ENCODE data around the gene SPG7. TPM values are rescaled to one million over a fixed set of nuclear protein-coding genes. Genes with fewer than 3 reads are reported as not detected.

SPG7 gene
- total and polyA plus RNA-seq, 9 of the 15 experiments (the other 6 are each of a cell fraction or from before 2014, with no cell fraction given): 5.8 to 89.1 (median 49.4) TPM

GRCh38 chr16:89491974-89492687 is 16.1 kb upstream of the SPG7 start (continued):
- TF ChIP-seq, protein P1, sequence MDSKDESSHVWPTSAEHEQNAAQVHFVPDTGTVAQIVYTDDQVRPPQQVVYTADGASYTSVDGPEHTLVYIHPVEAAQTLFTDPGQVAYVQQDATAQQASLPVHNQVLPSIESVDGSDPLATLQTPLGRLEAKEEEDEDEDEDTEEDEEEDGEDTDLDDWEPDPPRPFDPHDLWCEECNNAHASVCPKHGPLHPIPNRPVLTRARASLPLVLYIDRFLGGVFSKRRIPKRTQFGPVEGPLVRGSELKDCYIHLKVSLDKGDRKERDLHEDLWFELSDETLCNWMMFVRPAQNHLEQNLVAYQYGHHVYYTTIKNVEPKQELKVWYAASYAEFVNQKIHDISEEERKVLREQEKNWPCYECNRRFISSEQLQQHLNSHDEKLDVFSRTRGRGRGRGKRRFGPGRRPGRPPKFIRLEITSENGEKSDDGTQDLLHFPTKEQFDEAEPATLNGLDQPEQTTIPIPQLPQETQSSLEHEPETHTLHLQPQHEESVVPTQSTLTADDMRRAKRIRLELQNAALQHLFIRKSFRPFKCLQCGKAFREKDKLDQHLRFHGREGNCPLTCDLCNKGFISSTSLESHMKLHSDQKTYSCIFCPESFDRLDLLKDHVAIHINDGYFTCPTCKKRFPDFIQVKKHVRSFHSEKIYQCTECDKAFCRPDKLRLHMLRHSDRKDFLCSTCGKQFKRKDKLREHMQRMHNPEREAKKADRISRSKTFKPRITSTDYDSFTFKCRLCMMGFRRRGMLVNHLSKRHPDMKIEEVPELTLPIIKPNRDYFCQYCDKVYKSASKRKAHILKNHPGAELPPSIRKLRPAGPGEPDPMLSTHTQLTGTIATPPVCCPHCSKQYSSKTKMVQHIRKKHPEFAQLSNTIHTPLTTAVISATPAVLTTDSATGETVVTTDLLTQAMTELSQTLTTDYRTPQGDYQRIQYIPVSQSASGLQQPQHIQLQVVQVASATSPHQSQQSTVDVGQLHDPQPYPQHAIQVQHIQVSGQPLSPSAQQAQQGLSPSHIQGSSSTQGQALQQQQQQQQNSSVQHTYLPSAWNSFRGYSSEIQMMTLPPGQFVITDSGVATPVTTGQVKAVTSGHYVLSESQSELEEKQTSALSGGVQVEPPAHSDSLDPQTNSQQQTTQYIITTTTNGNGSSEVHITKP (IDR thresholded peaks at IDR 0.05; ENCODE audit: partially characterized antibody): peak; percentile 29
- TF ChIP-seq ZEB2 (IDR thresholded peaks at IDR 0.05): peak; percentile 57
- TF ChIP-seq TFAP4 (CRISPR knock-in tag; IDR thresholded peaks at IDR 0.05; ENCODE audit: borderline replicate concordance): peak; percentile 14; the same call in 1 of the 2 replicates
- TF ChIP-seq CHD2 (IDR thresholded peaks at IDR 0.05; ENCODE audit: low read depth, low read length): no peak
- TF ChIP-seq, protein P2, sequence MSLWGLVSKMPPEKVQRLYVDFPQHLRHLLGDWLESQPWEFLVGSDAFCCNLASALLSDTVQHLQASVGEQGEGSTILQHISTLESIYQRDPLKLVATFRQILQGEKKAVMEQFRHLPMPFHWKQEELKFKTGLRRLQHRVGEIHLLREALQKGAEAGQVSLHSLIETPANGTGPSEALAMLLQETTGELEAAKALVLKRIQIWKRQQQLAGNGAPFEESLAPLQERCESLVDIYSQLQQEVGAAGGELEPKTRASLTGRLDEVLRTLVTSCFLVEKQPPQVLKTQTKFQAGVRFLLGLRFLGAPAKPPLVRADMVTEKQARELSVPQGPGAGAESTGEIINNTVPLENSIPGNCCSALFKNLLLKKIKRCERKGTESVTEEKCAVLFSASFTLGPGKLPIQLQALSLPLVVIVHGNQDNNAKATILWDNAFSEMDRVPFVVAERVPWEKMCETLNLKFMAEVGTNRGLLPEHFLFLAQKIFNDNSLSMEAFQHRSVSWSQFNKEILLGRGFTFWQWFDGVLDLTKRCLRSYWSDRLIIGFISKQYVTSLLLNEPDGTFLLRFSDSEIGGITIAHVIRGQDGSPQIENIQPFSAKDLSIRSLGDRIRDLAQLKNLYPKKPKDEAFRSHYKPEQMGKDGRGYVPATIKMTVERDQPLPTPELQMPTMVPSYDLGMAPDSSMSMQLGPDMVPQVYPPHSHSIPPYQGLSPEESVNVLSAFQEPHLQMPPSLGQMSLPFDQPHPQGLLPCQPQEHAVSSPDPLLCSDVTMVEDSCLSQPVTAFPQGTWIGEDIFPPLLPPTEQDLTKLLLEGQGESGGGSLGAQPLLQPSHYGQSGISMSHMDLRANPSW (CRISPR knock-in tag; IDR thresholded peaks at IDR 0.05): no peak
- no peak for TF ChIP-seq CCNT2 (IDR thresholded peaks at IDR 0.05; ENCODE audit: borderline replicate concordance, extremely low read depth, insufficient read length, low read depth, low read length)
- 0 out of 4 replicates have a peak, but pooled peaks of 1 of the 2 experiments have one; percentile 20 for TF ChIP-seq ARNT (IDR thresholded peaks at IDR 0.05)
- TF ChIP-seq HDAC3 (IDR thresholded peaks at IDR 0.05; ENCODE audit: borderline replicate concordance, partially characterized antibody): no peak
- TF ChIP-seq DPF2 (IDR thresholded peaks at IDR 0.05): peak; percentile 44; the same call in 1 of the 2 replicates
- no peak for TF ChIP-seq ZNF253 (CRISPR knock-in tag; conservative IDR thresholded peaks at IDR 0.05)
- no peak for TF ChIP-seq E2F1 (CRISPR knock-in tag; IDR thresholded peaks at IDR 0.05)
- peak; percentile 64 for TF ChIP-seq CXXC5 (CRISPR knock-in tag; IDR thresholded peaks at IDR 0.05)
- TF ChIP-seq TCF7L2 (IDR thresholded peaks at IDR 0.05; ENCODE audit: low read depth, low read length): no peak
- 0 out of 2 replicates have a peak, but pooled peaks have one; percentile 4 for TF ChIP-seq BHLHE40 (IDR thresholded peaks at IDR 0.05; ENCODE audit: low read length)
- no peak for TF ChIP-seq TOE1 (IDR thresholded peaks at IDR 0.05; ENCODE audit: borderline replicate concordance)
- no peak for TF ChIP-seq TOE1 (CRISPR knock-in tag; IDR thresholded peaks at IDR 0.05; ENCODE audit: borderline replicate concordance, low read depth)
